ENCODE measurements around the gene METTL9. TPM values are rescaled to one million over a fixed set of nuclear protein-coding genes. Genes with fewer than 3 reads are reported as not detected.
A peak's percentile ranks its signal among the peaks of the same experiment; 100 is the strongest.

METTL9 gene
- total RNA-seq, 2 donors from 2014 or later: 58.6 to 62.6 TPM

- peaks cover 0 to 17% of the 10 kb centered on the region in 2 donors for H3K4me1 ChIP-seq
- DNase-seq (ENCODE audit: low spot score): no peak
- H3K4me3 ChIP-seq: no peak overlapping the region
- H3K9me3 ChIP-seq: no peaks in the 10 kb centered on the region
- H3K27ac ChIP-seq: no peak overlapping the region
- TF ChIP-seq, protein P1, sequence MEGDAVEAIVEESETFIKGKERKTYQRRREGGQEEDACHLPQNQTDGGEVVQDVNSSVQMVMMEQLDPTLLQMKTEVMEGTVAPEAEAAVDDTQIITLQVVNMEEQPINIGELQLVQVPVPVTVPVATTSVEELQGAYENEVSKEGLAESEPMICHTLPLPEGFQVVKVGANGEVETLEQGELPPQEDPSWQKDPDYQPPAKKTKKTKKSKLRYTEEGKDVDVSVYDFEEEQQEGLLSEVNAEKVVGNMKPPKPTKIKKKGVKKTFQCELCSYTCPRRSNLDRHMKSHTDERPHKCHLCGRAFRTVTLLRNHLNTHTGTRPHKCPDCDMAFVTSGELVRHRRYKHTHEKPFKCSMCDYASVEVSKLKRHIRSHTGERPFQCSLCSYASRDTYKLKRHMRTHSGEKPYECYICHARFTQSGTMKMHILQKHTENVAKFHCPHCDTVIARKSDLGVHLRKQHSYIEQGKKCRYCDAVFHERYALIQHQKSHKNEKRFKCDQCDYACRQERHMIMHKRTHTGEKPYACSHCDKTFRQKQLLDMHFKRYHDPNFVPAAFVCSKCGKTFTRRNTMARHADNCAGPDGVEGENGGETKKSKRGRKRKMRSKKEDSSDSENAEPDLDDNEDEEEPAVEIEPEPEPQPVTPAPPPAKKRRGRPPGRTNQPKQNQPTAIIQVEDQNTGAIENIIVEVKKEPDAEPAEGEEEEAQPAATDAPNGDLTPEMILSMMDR (IDR thresholded peaks at IDR 0.05): no peak
- no peaks in the 10 kb centered on the region for H3K36me3 ChIP-seq
- H3K27me3 ChIP-seq: no peaks in the 10 kb centered on the region
Measured at GRCh38 chr16:21641916-21642315, 42.5 kb downstream of the METTL9 start.

DNA sequence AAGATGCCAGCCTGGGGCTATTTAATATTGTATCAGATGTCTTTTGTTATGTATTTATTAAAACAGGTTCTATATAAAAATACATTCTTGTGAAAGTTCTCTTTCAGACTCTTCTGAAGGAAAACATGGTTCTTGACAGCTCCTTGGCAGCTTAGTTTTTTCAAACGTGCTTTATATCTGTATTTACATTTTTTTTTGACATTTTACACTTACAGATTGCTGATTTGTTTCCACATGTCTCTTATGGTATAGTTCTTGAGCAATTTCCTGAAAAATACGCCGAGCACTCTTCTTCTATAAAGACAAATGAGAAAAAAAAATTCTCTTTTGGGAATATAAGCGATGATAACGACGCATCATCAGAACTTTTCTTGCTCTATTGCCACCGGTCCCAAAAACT is 43.5 kb downstream of the METTL9 start:
- H3K9me3 ChIP-seq: no peaks in the 10 kb centered on the region
- H3K4me1 ChIP-seq: peaks cover 0 to 20% of the 10 kb centered on the region in 2 donors
- H3K4me3 ChIP-seq: no peak overlapping the region
- H3K36me3 ChIP-seq: no peaks in the 10 kb centered on the region
- TF ChIP-seq, protein P1 (IDR thresholded peaks at IDR 0.05): no peak
- H3K27me3 ChIP-seq: no peaks in the 10 kb centered on the region
- no peak overlapping the region for H3K27ac ChIP-seq
- no peak for DNase-seq (ENCODE audit: low spot score)

DNA sequence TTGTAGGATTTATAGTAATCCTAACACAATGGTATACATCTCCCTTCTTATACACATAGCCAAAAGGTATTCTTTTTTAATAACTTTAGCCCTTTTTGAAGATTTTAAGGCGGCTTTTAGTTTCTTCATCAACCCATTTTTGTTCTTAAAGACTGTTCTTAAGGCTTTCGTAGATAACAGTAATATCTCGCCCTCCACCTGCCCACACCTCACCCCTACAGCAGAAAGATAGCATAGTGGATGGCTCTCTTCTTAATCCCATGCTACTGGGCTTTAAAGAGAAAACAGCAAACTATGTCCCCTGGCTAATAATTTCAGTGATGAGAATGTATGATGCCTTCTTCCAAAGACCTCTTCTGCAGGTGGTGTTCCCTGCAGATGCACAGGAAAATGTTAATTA is 44.4 kb downstream of the METTL9 start:
- H3K27ac ChIP-seq: no peak overlapping the region
- H3K4me1 ChIP-seq: peaks cover 0 to 20% of the 10 kb centered on the region in 2 donors
- TF ChIP-seq, protein P1 (IDR thresholded peaks at IDR 0.05): no peak
- no peaks in the 10 kb centered on the region for H3K36me3 ChIP-seq
- H3K9me3 ChIP-seq: no peaks in the 10 kb centered on the region
- no peak for DNase-seq (ENCODE audit: low spot score)
- no peak overlapping the region for H3K4me3 ChIP-seq
- no peaks in the 10 kb centered on the region for H3K27me3 ChIP-seq

DNA sequence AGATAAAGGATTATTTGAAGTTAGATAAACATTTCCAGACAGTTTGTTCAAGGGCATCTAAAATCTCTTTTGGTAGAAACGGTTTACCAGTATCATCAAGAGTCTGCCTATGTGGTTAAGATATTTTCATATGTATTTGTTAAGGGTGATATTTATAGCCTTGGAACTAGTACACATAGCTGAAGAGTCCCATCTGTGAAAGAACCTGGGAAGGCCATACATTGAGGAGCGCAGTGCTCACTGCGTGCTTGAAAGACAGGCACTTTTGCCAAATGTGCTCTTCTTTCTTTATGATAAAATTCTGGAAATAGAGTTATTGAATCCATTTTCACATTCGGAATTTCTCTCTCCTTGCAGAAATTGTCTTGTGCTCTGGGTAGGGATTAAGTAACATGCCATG is 45.3 kb downstream of the METTL9 start:
- no peaks in the 10 kb centered on the region for H3K36me3 ChIP-seq
- DNase-seq (ENCODE audit: low spot score): no peak
- H3K27ac ChIP-seq: peak overlapping the region; percentile 61 to 68
- TF ChIP-seq, protein P1 (IDR thresholded peaks at IDR 0.05): no peak
- no peaks in the 10 kb centered on the region for H3K9me3 ChIP-seq
- no peaks in the 10 kb centered on the region for H3K27me3 ChIP-seq
- H3K4me1 ChIP-seq: peaks cover 0 to 20% of the 10 kb centered on the region in 2 donors
- H3K4me3 ChIP-seq: no peak overlapping the region

- peak; percentile 55 for DNase-seq (ENCODE audit: low spot score)
- H3K27ac ChIP-seq: peak overlapping the region; percentile 61 to 68
- H3K27me3 ChIP-seq: no peaks in the 10 kb centered on the region
- H3K9me3 ChIP-seq: no peaks in the 10 kb centered on the region
- peaks cover 0 to 20% of the 10 kb centered on the region in 2 donors for H3K4me1 ChIP-seq
- TF ChIP-seq, protein P1 (IDR thresholded peaks at IDR 0.05): no peak
- no peaks in the 10 kb centered on the region for H3K36me3 ChIP-seq
- peak overlapping the region; percentile 8 to 36 for H3K4me3 ChIP-seq
Measured at GRCh38 chr16:21645261-21645721, 45.9 kb downstream of the METTL9 start.

DNA sequence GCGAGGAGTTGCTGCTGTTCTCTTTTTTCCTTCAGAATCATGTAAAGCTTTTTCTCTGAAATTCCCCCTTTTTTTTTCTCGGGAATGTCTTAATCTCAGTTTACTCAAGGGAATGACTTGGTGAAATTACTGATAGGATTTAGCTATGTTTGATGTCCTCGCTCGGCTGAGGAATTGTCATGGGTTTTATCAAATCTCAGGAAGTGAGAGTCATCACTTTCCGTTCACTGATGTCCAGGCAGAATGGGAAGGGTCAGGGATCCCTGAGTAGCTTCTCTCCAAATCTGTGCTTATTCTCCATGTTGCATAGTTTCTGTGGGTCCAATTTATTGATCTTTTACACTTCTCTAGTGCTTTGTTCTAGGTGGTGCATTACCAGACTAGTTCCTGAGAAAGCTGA is 46.7 kb downstream of the METTL9 start:
- TF ChIP-seq, protein P1 (IDR thresholded peaks at IDR 0.05): no peak
- Histone ChIP-seq H3K9me3 (no peaks in the 10 kb centered on the region), H3K36me3 (no peaks in the 10 kb centered on the region), H3K27ac (peak overlapping the region; percentile 61 to 68), H3K4me3 (peak overlapping the region in 1 of 2 donors; percentile 36), H3K27me3 (no peaks in the 10 kb centered on the region), H3K4me1 (peaks cover 0 to 20% of the 10 kb centered on the region in 2 donors)
- DNase-seq (ENCODE audit: low spot score): peak; percentile 51

Data from right atrium auricular region (tissue), 2 donors.